ENCODE measurements around the gene CLCA2. TPM values are rescaled to one million over a fixed set of nuclear protein-coding genes. Genes with fewer than 3 reads are reported as not detected.

Gene CLCA2
- total and polyA plus RNA-seq, 4 donors, result not detected

- TF ChIP-seq YY1 (IDR thresholded peaks at IDR 0.05) (peak; percentile 59), CTCF (IDR thresholded peaks at IDR 0.05; ENCODE audit: low read depth, low read length, missing input control) (no peak), SP1 (IDR thresholded peaks at IDR 0.05) (peak; percentile 46), HNF4A (conservative IDR thresholded peaks at IDR 0.05) (peak in 1 of 2 donors; percentile 9)
- peaks cover 0 to 3% (median 0%) of the 10 kb centered on the region in 4 donors for H3K27me3 ChIP-seq (ENCODE audit: control insufficient read depth in 4 of 4, insufficient read depth in 4 of 4, low read length in 3 of 4)
- H3K27ac ChIP-seq (ENCODE audit: low read depth in 1 of 2, low read length in 2 of 2), result peak within 1 kb of the TSS; percentile 44 to 69
- under 1% methylated on average over 56 of the region's 56 CpGs for WGBS
- no peaks in the 10 kb centered on the region for H3K36me3 ChIP-seq (ENCODE audit: control insufficient read depth in 4 of 4, insufficient read depth in 3 of 4, low read depth in 1 of 4, low read length in 3 of 4)
- H3K9ac ChIP-seq (ENCODE audit: low read depth in 1 of 2, low read length in 2 of 2), result peak within 1 kb of the TSS; percentile 65 to 72
- H3K9me3 ChIP-seq (ENCODE audit: control insufficient read depth in 4 of 4, low read length in 3 of 4), result no peaks in the 10 kb centered on the region
- peak within 1 kb of the TSS; percentile 67 to 96 (median 74) for H3K4me3 ChIP-seq (ENCODE audit: low read depth in 1 of 3, low read length in 3 of 3)
- DNase-seq (ENCODE audit: low spot score), result peak; percentile 87
- peaks cover 0 to 7% (median 5%) of the 10 kb centered on the region in 4 donors for H3K4me1 ChIP-seq (ENCODE audit: control insufficient read depth in 4 of 4, insufficient read depth in 4 of 4, low read length in 3 of 4)
These were observed 28.0 kb upstream of the CLCA2 start, which contains the start of gene ODF2L for GRCh38 chr1:86395751-86396497. ODF2L (minus strand) TSS chr1:86396323; CDS start chr1:86387027, 9,296 bp downstream.

- peak; percentile 34 for TF ChIP-seq MAX (IDR thresholded peaks at IDR 0.05)
- no peak for TF ChIP-seq NR2F2 (IDR thresholded peaks at IDR 0.05)
- TF ChIP-seq HNF4G (IDR thresholded peaks at IDR 0.05), result no peak
- TF ChIP-seq ATF3 (IDR thresholded peaks at IDR 0.05), result no peak
- TF ChIP-seq YY1 (IDR thresholded peaks at IDR 0.05), result peak; percentile 12
- TF ChIP-seq ZBTB33 (IDR thresholded peaks at IDR 0.05), result no peak
- Histone ChIP-seq H3K4me3 (ENCODE audit: low read depth in 1 of 3, low read length in 3 of 3) (peak overlapping the region; percentile 67 to 96 (median 74)), H3K27ac (ENCODE audit: low read depth in 1 of 2, low read length in 2 of 2) (peak overlapping the region; percentile 44 to 69), H3K27me3 (ENCODE audit: control insufficient read depth in 4 of 4, insufficient read depth in 4 of 4, low read length in 3 of 4) (peaks cover 0 to 3% (median 0%) of the 10 kb centered on the region in 4 donors), H3K4me1 (ENCODE audit: control insufficient read depth in 4 of 4, insufficient read depth in 4 of 4, low read length in 3 of 4) (peaks cover 0 to 7% (median 5%) of the 10 kb centered on the region in 4 donors), H3K36me3 (ENCODE audit: control insufficient read depth in 4 of 4, insufficient read depth in 3 of 4, low read depth in 1 of 4, low read length in 3 of 4) (no peaks in the 10 kb centered on the region), H3K9me3 (ENCODE audit: control insufficient read depth in 4 of 4, low read length in 3 of 4) (no peaks in the 10 kb centered on the region), H3K9ac (ENCODE audit: low read depth in 1 of 2, low read length in 2 of 2) (peak overlapping the region in 1 of 2 donors; percentile 65)
- WGBS, result 6% methylated on average over 9 of the region's 9 CpGs
- DNase-seq (ENCODE audit: low spot score), result no peak
These were observed 27.5 kb upstream of the CLCA2 start for GRCh38 chr1:86396498-86396890.

GRCh38 chr1:86409416-86410021 is 14.5 kb upstream of the CLCA2 start:
- H3K27me3 ChIP-seq (ENCODE audit: control insufficient read depth in 4 of 4, insufficient read depth in 4 of 4, low read length in 3 of 4), result no peaks in the 10 kb centered on the region

More at GRCh38 chr1:86409416-86410021, 14.5 kb upstream of the CLCA2 start:
- TF ChIP-seq GABPA (IDR thresholded peaks at IDR 0.05 in 1 of 2, conservative IDR thresholded peaks at IDR 0.05 in 1 of 2), result no peak
- no peak for TF ChIP-seq ATF3 (IDR thresholded peaks at IDR 0.05)
- no peak overlapping the region for H3K4me3 ChIP-seq (ENCODE audit: low read depth in 1 of 3, low read length in 3 of 3)
- H3K4me1 ChIP-seq (ENCODE audit: control insufficient read depth in 4 of 4, insufficient read depth in 4 of 4, low read length in 3 of 4), result no peaks in the 10 kb centered on the region
- DNase-seq (ENCODE audit: low spot score), result no peak
- H3K27ac ChIP-seq (ENCODE audit: low read depth in 1 of 2, low read length in 2 of 2), result no peak overlapping the region
- H3K9me3 ChIP-seq (ENCODE audit: control insufficient read depth in 4 of 4, low read length in 3 of 4), result no peaks in the 10 kb centered on the region
- WGBS, result 92% methylated on average over 6 of the region's 6 CpGs
- no peaks in the 10 kb centered on the region for H3K36me3 ChIP-seq (ENCODE audit: control insufficient read depth in 4 of 4, insufficient read depth in 3 of 4, low read depth in 1 of 4, low read length in 3 of 4)
- no peak overlapping the region for H3K9ac ChIP-seq (ENCODE audit: low read depth in 1 of 2, low read length in 2 of 2)

Data from liver (tissue), 9 donors.